PC-3 (cell line): ENCODE data around the gene GRHPR. TPM values are rescaled to one million over a fixed set of nuclear protein-coding genes. Genes with fewer than 3 reads are reported as not detected.

Source experiments
- ATAC-seq: fragments of 200-7000 bp; cut with Tn5 transposase; 2 replicates; pipeline ENCODE4 v1.9.1; 2020; ENCODE audit warnings: mild to moderate bottlenecking, moderate library complexity
- BruUV-seq: library from RNA; stranded (reverse); fragments of 400-500 nt; replicated peaks from 2 replicates; lab custom pipeline; 2021; lab: Mats Ljungman, UMichigan
- CTCF ChIA-PET: fragments of 300-600 bp; sonication (Branson Sonifier 250); formaldehyde crosslinking; loops from one replicate; lab custom pipeline; 2022; ENCODE audit warnings: antibody characterized with exemption; lab: Charles Lee
- POLR2A ChIA-PET: fragments of 300-600 bp; sonication (Branson Sonifier 250); formaldehyde crosslinking; loops from one replicate; lab custom pipeline; 2022; ENCODE audit warnings: antibody characterized with exemption; ENCODE audit not compliant: unreplicated experiment; lab: Charles Lee
- DNase-seq: peaks from one replicate; pipeline ENCODE4 v3.0.0-alpha.2; 2015
- H2AFZ ChIP-seq: fragments of 300-600 bp; sonication (generic); 2 replicates; pipeline ENCODE4 v1.6.0; 2016; ENCODE audit warnings: antibody characterized with exemption, low read length
- H3F3A ChIP-seq: fragments of 300-600 bp; sonication (generic); one replicate; pipeline ENCODE4 v1.6.0; 2017; ENCODE audit warnings: antibody characterized with exemption, low read length, control low read depth, mild to moderate bottlenecking; ENCODE audit not compliant: unreplicated experiment
- H3K27ac ChIP-seq: fragments of 300-600 bp; sonication (generic); 2 replicates; pipeline ENCODE4 v1.5.1; 2016; ENCODE audit warnings: mild to moderate bottlenecking, low read length
- H3K27me3 ChIP-seq: fragments of 300-600 bp; sonication (generic); 2 replicates; pipeline ENCODE4 v1.6.1; 2016; ENCODE audit warnings: low read length, mixed read lengths
- H3K36me3 ChIP-seq: fragments of 300-600 bp; sonication (generic); 2 replicates; pipeline ENCODE4 v1.6.1; 2016; ENCODE audit warnings: low read depth, mixed run types, low read length, mixed read lengths
- H3K4me1 ChIP-seq: fragments of 300-600 bp; sonication (generic); 2 replicates; pipeline ENCODE4 v1.5.1; 2016; ENCODE audit warnings: low read length; ENCODE audit not compliant: insufficient read depth
- H3K4me2 ChIP-seq: fragments of 300-600 bp; sonication (generic); 2 replicates; pipeline ENCODE4 v1.6.0; 2016; ENCODE audit warnings: low read length
- H3K4me3 ChIP-seq: fragments of 300-600 bp; sonication (generic); 2 replicates; pipeline ENCODE4 v1.5.1; 2016; ENCODE audit warnings: mild to moderate bottlenecking, low read length, mixed read lengths
- H3K79me2 ChIP-seq: fragments of 300-600 bp; sonication (generic); 2 replicates; pipeline ENCODE4 v1.6.1; 2017; ENCODE audit warnings: low read length, mixed read lengths
- H3K9ac ChIP-seq: fragments of 300-600 bp; sonication (generic); 2 replicates; pipeline ENCODE4 v1.6.0; 2016; ENCODE audit warnings: mild to moderate bottlenecking, low read length
- H3K9me2 ChIP-seq: fragments of 300-600 bp; sonication (generic); replicated peaks from 2 replicates; pipeline ENCODE4 v1.6.1; 2016; ENCODE audit warnings: mixed run types, low read length, mixed read lengths
- H3K9me3 ChIP-seq: fragments of 300-600 bp; sonication (generic); 2 replicates; pipeline ENCODE4 v1.6.1; 2016; ENCODE audit warnings: low read length, mixed read lengths
- H4K20me1 ChIP-seq: fragments of 300-600 bp; sonication (generic); 2 replicates; pipeline ENCODE4 v1.6.1; 2016; ENCODE audit warnings: low read length, mixed read lengths
- CTCF ChIP-seq: fragments of 300-600 bp; sonication (generic); conservative IDR thresholded peaks from 2 replicates; pipeline ENCODE4 v1.5.1; 2017; ENCODE audit warnings: antibody characterized with exemption, low read depth, mild to moderate bottlenecking, low read length
- EZH2 ChIP-seq: fragments of 300-600 bp; sonication (generic); IDR thresholded peaks from one replicate; pipeline ENCODE4 v1.6.1; 2017; ENCODE audit warnings: antibody characterized with exemption, mild to moderate bottlenecking, low read length; ENCODE audit not compliant: unreplicated experiment
- EZH2phosphoT487 ChIP-seq: fragments of 300-600 bp; sonication (generic); IDR thresholded peaks from 2 replicates; pipeline ENCODE4 v1.6.1; 2018; ENCODE audit warnings: mild to moderate bottlenecking, antibody characterized with exemption, low read length, borderline replicate concordance
- intact Hi-C: fragments of 100-400 bp; cut with micrococcal nuclease; formaldehyde crosslinking; loops from 2 replicates; pipeline ENCODE4 v1.9.0; 2023
- total RNA-seq: library from RNA; depleted of rRNA; stranded (reverse); fragments of >200 nt; gene quantifications from 2 replicates; pipeline ENCODE4 v1.2.3, GENCODE V29; 2014

The GRHPR gene
- total RNA-seq, 1 experiment from 2014 or later, result 84.1 TPM

GRCh38 chr9:37438359-37438758, 15.9 kb downstream of the GRHPR start:
- TF ChIP-seq EZH2phosphoT487 (no peak), EZH2 (no peak), CTCF (no peak)
- ChIA-PET POLR2A (no interaction called here), CTCF (interaction anchor here (0.6 kb wide), 1 partner anchor 31 kb away, joined by 3 read pairs; no protein-coding TSS in a partner anchor)
- Histone ChIP-seq H3K9me3 (no peaks in the 10 kb centered on the region), H2AFZ (no peak overlapping the region), H3K27me3 (no peaks in the 10 kb centered on the region), H4K20me1 (no peaks in the 10 kb centered on the region), H3K79me2 (peaks cover 8% of the 10 kb centered on the region; the same call in 1 of the 2 replicates), H3F3A (no peaks in the 10 kb centered on the region), H3K4me3 (no peak overlapping the region), H3K36me3 (peaks cover 37% of the 10 kb centered on the region), H3K4me1 (no peaks in the 10 kb centered on the region), H3K9ac (no peak overlapping the region), H3K4me2 (no peak overlapping the region), H3K9me2 (no peaks in the 10 kb centered on the region), H3K27ac (no peak overlapping the region)
- no peak for ATAC-seq
- BruUV-seq, result no TSS peak
- intact Hi-C loops, result no loop called here
- DNase-seq, result no peak

- H3K9ac ChIP-seq, result no peak overlapping the region
- no peaks in the 10 kb centered on the region for H3K9me3 ChIP-seq
- TF ChIP-seq EZH2phosphoT487, result no peak
- no peak for TF ChIP-seq CTCF
- no peak for TF ChIP-seq EZH2
- H3K4me3 ChIP-seq, result no peak overlapping the region
- ChIA-PET POLR2A (no interaction called here), CTCF (no interaction called here)
- no peak overlapping the region for H3K4me2 ChIP-seq
- no peaks in the 10 kb centered on the region for H3K27me3 ChIP-seq
- peaks cover 37% of the 10 kb centered on the region for H3K36me3 ChIP-seq
- H2AFZ ChIP-seq, result no peak overlapping the region
- intact Hi-C loops, result no loop called here
- no peak for DNase-seq
- ATAC-seq, result no peak
- 0 out of 2 replicates have a peak, but pooled peaks cover 4% of the 10 kb centered on the region for H4K20me1 ChIP-seq
- no TSS peak for BruUV-seq
- no peaks in the 10 kb centered on the region for H3K9me2 ChIP-seq
- no peaks in the 10 kb centered on the region for H3F3A ChIP-seq
- H3K27ac ChIP-seq, result no peak overlapping the region
- peaks cover 8% of the 10 kb centered on the region; the same call in 1 of the 2 replicates for H3K4me1 ChIP-seq
- H3K79me2 ChIP-seq, result peaks cover 30% of the 10 kb centered on the region
Observed at GRCh38 chr9:37441776-37442370, 19.4 kb downstream of the GRHPR start.

- H3K36me3 ChIP-seq, result peaks cover 31% of the 10 kb centered on the region
- no peak overlapping the region for H3K27ac ChIP-seq
- H3K4me3 ChIP-seq, result no peak overlapping the region
- 0 out of 2 replicates have a peak, but pooled peaks cover 4% of the 10 kb centered on the region for H4K20me1 ChIP-seq
- POLR2A ChIA-PET, result no interaction called here
- peaks cover 33% of the 10 kb centered on the region for H3K79me2 ChIP-seq
- CTCF ChIA-PET, result no interaction called here
- H3K9me3 ChIP-seq, result no peaks in the 10 kb centered on the region
- DNase-seq (no peak), ATAC-seq (no peak)
- no peak overlapping the region for H3K9ac ChIP-seq
- H3K27me3 ChIP-seq, result no peaks in the 10 kb centered on the region
- TF ChIP-seq EZH2phosphoT487, result no peak
- no peak for TF ChIP-seq EZH2
- TF ChIP-seq CTCF, result no peak
- no peak overlapping the region for H3K4me2 ChIP-seq
- H3K9me2 ChIP-seq, result no peaks in the 10 kb centered on the region
- H2AFZ ChIP-seq, result no peak overlapping the region
- no TSS peak for BruUV-seq
- peaks cover 8% of the 10 kb centered on the region; the same call in 1 of the 2 replicates for H3K4me1 ChIP-seq
- intact Hi-C loops, result no loop called here
- no peaks in the 10 kb centered on the region for H3F3A ChIP-seq
Observed at GRCh38 chr9:37442556-37442955, 20.1 kb downstream of the GRHPR start.
